Coronary artery (tissue), 2 donors: ENCODE results near the gene CPEB1.

Experiments
- DNase-seq: peaks from one replicate; pipeline ENCODE4 v3.0.0-alpha.2; 2017; ENCODE audit warnings: low spot score
- H3K27ac ChIP-seq, 2 donors: fragments of 200-600 bp; sonication (generic); one replicate each; pipeline ENCODE4 v1.5.1; 2016 to 2019
- H3K4me3 ChIP-seq: fragments of 200-600 bp; sonication (generic); 2 replicates; pipeline ENCODE4 v1.5.1; 2016; ENCODE audit warnings: mild to moderate bottlenecking, moderate library complexity
- TF ChIP-seq, protein P1 (sequence below): fragments of 200-600 bp; sonication (generic); IDR thresholded peaks from one replicate; pipeline ENCODE4 v1.5.1; 2019; ENCODE audit warnings: antibody characterized with exemption

CPEB1 gene

DNA sequence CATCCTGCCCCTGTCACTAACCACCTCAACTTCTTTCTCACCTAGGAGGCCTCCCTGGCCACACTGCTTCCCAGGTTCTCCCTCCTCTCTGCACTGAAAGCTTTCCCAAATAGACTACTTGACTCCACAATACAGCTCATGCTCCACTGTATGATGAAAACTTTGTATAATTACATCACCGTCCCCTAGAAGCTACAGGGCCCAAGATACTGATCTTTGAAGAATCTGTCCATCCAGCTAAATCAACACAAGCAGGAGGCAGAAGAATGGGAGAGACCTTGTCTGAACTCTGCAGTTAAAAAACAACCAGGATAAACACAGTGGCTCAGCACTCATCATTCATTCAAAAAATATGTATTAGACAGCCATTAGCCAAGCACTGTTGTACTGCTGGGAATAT, 80.5 kb downstream of the CPEB1 start:
- TF ChIP-seq, protein P1, sequence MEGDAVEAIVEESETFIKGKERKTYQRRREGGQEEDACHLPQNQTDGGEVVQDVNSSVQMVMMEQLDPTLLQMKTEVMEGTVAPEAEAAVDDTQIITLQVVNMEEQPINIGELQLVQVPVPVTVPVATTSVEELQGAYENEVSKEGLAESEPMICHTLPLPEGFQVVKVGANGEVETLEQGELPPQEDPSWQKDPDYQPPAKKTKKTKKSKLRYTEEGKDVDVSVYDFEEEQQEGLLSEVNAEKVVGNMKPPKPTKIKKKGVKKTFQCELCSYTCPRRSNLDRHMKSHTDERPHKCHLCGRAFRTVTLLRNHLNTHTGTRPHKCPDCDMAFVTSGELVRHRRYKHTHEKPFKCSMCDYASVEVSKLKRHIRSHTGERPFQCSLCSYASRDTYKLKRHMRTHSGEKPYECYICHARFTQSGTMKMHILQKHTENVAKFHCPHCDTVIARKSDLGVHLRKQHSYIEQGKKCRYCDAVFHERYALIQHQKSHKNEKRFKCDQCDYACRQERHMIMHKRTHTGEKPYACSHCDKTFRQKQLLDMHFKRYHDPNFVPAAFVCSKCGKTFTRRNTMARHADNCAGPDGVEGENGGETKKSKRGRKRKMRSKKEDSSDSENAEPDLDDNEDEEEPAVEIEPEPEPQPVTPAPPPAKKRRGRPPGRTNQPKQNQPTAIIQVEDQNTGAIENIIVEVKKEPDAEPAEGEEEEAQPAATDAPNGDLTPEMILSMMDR, result no peak
- no peak for DNase-seq
- Histone ChIP-seq H3K27ac (no peak overlapping the region), H3K4me3 (no peak overlapping the region)

DNA sequence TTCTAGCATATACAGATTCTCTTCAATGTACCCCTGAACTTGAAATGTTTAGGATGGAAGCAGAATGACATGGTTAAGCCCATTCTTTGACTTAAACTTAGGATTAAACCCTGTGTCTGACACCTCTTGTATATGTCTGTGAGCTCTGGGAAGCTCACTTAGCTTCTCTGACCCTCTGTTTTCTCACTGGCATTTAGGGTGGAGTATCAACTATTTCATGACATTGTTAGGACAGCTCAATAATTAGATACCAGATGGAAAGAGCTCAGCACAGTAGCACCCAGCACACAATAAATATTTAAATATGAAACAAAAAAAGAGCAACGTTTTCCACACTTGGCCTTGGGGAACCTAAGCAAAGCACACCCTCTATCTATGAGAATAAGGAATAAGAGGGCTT, 88.7 kb downstream of the CPEB1 start:
- DNase-seq, result no peak
- TF ChIP-seq, protein P1, result no peak
- Histone ChIP-seq H3K27ac (no peak overlapping the region), H3K4me3 (no peak overlapping the region)

DNA sequence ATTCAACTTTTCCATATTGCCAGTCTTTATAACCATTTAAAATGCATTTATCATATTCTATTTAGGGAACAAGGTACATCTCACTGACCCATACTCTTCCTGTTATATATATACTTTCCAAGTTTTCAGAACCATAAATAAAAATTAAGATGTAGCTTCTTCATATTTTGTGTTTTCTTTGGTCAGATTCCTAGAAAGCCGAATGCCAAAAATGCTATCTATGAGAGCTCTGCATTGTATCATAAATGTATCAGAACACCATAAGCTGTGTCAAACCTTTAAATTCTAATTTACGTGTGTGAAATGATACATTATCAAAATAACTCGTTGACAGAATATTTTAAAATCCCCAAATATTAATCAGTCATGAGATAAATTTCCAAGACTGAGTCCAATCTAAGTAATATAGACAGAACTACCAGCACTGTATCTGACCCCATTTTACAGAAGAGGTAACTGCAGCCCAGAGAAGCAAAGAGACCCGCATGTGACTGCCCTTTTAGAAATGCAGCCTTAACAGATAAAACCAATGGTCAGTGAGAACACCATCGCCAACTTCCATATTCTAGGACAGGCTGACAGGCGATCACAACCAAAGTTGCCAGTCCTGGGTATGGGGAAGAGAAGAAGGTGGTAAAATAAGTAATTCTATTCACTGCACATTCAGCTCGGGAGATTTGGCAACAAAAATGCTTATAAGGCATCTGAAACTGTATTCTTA, 90.7 kb downstream of the CPEB1 start:
- peak; percentile 29 for DNase-seq
- H3K4me3 ChIP-seq, result no peak overlapping the region
- TF ChIP-seq, protein P1, result no peak
- H3K27ac ChIP-seq, result no peak overlapping the region

DNA sequence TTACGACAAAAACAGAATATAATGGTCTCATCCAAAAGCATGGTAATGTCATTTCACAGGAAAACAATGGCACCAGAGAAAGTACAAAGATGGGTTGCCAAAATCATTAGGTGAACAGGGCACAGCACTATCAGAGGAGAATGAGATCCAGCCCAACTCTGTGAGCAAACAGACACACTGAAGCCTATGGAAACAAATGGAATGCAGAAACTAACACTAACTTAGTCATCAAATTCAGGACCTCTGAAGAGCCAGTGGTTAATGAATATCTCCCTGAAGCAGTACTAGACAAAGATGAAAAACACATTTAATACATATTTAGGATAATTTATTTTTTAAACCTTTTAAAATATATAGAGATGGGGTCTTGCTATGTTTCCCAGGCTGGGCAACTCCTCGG, 92.3 kb downstream of the CPEB1 start:
- H3K27ac ChIP-seq, result no peak overlapping the region
- TF ChIP-seq, protein P1, result no peak

DNA sequence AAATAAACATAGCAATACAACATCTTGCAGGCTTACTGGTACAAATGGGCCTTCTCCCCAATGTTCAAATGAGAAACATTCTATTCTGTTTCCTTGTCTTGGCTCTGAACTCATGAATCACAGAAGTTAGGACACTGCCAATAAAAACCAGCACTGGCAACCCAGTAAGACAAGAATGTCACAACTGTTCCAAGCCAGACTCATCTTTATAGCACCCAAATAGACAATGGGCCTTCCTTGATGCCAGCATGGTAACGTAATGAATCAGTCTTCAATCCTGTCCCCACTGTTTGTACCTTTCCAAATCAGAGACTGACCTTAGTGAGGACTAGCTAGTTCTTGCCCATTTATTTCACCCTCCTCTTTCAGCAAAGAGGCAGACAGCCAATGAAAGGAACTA, 92.8 kb downstream of the CPEB1 start:
- TF ChIP-seq, protein P1, result no peak
- H3K4me3 ChIP-seq, result no peak overlapping the region
- no peak overlapping the region for H3K27ac ChIP-seq
- no peak for DNase-seq

More for the DNA sequence above, 92.3 kb downstream of the CPEB1 start:
- no peak for DNase-seq
- H3K4me3 ChIP-seq, result no peak overlapping the region

DNA sequence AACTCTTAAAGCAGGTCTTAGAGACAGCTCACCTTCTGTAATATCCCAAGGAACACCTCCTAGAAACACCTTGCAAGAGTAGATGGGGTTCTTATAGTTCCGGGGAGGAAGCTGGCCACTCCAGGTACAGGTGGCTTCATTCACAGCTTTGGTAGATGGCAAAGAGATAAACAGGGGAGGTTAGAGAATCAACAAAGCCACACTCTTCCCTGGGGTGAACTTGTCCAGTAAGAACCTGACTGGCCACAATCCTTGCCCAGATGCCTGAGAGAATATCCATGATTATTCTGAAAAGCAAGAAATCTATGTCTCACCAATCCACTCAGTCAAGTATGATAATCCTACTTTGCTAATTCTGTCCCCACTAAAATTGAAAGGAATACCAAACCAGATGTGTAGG, 93.3 kb downstream of the CPEB1 start:
- Histone ChIP-seq H3K4me3 (no peak overlapping the region), H3K27ac (no peak overlapping the region)
- TF ChIP-seq, protein P1, result no peak
- DNase-seq, result peak; percentile 33

DNA sequence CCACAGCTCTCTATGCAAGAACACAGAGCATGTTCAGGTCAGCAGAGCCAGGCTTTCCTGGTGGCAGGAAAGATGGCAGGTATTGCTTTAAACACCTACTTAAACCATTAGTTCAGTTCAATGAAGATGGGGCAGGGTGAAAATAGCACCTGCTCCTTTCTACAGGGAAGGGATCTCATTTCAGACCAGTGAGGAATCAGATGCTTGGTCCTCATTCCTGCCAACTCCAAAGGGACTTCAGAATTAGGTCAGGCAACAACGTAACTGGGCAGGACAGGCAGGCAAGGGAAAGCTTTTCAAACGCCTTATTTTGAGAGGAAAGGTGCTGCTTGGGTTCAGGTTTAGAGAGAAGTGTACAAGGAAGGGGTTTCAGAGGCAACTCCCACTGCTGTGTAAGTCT, 94.3 kb downstream of the CPEB1 start:
- H3K27ac ChIP-seq, result no peak overlapping the region
- peak; percentile 28 for DNase-seq
- no peak overlapping the region for H3K4me3 ChIP-seq
- TF ChIP-seq, protein P1, result no peak
